ENCODE results near the gene MYL5.
"Not testable (repeated sequence)": the region's sequence is repeated elsewhere in the genome, so short reads cannot be mapped to it uniquely, and the experiment has no call there.

Gene MYL5

GRCh38 chr4:686413-687040 lies 12.2 kb downstream of the MYL5 start:
- TF ChIP-seq POLR2A (IDR thresholded peaks at IDR 0.05; ENCODE audit: low read length) (no peak), GATA1 (IDR thresholded peaks at IDR 0.05; ENCODE audit: low read depth, low read length) (no peak)
- DNase-seq: no peak

- no peak for TF ChIP-seq POLR2A (IDR thresholded peaks at IDR 0.05; ENCODE audit: low read length)
- TF ChIP-seq GATA1 (IDR thresholded peaks at IDR 0.05; ENCODE audit: low read depth, low read length): no peak
- DNase-seq: peak; percentile 59 to 77
Measured at GRCh38 chr4:687048-687970, 13.0 kb downstream of the MYL5 start.

DNA sequence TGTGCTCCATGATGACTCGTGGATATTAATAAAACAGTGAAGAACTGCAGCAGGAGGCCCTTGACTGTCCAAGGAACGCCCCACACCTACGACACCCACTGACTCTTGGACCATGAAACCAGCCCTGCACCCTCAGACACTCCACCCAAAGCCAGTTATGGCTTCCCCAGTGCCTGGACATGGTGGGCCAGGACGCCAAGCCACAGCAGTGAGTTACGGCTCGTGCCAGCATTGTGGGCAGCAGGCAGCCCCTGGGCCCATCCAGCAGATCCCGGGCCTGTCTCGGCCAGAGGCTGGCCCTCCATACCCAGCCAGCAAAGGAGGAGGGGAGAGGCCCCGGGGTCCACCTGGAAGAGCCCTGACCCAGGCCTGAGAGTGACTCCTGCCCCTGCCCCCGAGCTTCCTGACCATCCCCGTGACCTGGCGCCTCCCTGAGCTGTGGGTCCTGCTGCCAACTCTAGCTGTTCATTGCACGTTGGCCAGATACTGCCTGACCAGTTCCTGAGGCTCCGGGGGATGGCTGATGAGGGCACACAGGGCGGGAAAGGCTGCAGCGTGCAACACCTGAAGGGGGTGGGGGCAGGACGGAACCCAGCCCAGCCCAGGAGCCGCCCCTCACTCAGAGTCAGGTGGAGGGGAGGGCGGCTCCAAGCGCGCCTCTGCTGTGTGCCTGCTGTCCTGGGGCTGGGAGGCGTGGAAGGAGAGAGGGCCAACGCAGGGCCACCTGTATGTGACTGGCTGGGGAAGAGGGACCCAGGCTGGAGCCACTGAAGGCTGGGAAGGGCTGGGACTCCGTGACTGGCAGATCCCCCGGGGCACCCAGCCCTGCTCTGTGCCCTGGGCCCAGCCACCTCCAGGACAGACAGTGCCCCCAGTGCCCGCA lies 13.9 kb downstream of the MYL5 start:
- no peak for DNase-seq
- no peak for TF ChIP-seq GATA1 (IDR thresholded peaks at IDR 0.05; ENCODE audit: low read depth, low read length)
- TF ChIP-seq POLR2A (IDR thresholded peaks at IDR 0.05; ENCODE audit: low read length): no peak

DNA sequence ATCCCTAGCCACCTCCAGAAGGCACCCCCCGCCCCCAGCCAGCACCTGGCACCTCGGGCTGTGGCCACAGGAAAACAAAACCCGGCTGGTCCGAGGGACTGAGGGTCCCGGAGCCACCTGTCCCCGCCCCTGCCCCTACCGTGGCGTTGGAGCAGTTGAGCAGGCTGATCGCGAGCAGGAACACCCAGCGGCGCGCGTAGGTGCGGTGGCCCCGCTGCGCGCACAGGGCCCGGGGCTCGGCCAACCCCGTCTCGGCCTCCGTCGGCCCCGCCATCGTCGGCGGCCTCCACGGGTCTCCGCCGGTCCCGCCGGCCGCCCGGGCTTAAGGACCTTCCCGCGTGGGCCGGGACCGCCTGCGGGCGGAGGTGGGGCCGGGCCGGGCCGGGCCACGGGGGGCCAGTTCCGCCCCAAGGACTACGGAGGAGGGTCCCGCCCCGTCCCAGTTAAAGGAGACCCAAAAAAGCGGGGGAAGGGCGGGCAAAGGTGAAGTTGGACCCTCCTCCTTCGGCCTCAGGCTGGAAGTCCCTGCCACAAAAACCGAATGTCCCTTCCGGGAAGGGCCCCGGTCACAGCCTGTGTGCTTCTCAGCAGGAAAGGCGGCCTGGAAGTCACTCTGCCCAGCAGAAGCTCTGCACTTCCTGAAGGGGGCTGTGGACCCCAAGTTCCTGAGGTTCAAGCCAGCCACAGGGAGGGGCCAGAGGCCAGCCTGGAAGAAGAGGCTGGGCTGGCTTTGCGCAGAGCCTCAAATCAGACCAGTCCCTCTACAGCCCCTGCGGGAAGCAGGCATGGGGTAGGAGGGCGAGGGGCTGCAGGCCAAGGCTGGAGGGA lies 14.7 kb downstream of the MYL5 start, which contains the start of gene SLC49A3:
Gene SLC49A3 (minus strand): TSS at position 298 of the 828 bp plus-strand sequence. CDS start 24 bp downstream, at position 274.
- no peak for DNase-seq
- TF ChIP-seq GATA1 (IDR thresholded peaks at IDR 0.05; ENCODE audit: low read depth, low read length): no peak
- TF ChIP-seq POLR2A (IDR thresholded peaks at IDR 0.05; ENCODE audit: low read length): no peak

GRCh38 chr4:689723-690122 lies 15.4 kb downstream of the MYL5 start:
- no peak for DNase-seq
- TF ChIP-seq GATA1 (IDR thresholded peaks at IDR 0.05; ENCODE audit: low read depth, low read length) (no peak), POLR2A (IDR thresholded peaks at IDR 0.05; ENCODE audit: low read length) (no peak)

DNA sequence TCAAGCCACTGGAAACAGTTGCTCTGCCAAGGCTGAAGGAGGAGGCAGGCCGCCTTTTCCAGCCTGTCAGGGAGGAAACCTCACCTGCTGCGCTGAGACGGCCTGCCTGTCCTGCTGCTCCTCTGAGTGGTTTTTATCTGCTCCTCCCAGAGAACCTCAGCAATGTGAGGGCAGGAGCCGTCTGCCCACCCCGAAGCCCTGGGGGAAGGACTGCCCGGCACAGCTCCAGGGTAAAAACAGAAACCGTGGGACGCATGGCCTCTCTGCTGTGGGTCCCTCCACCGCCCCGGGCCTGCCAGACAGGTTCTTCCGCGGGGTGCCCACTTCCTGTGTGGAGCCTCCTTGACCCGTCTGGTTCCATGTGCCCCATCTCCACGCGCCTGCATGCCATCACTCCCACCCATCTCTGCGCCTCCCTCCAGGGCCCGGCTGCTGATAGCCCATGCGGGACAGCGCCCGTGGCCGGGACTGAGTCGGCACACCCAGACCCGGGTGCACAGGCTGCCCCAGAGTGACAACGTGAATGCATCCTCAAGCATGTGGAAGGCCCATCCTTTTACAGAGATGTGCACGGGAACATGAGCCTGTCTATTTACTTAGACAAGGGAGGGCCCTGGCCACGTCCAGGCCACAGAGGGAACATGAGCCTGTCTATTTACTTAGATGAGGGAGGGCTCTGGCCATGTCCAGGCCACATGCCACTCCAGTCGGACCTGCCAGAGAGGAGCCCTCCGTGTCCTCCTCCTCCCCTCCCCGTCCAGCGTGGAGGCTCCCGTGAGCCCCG lies 18.6 kb downstream of the MYL5 start:
- no peak for TF ChIP-seq GATA1 (IDR thresholded peaks at IDR 0.05; ENCODE audit: low read depth, low read length)
- TF ChIP-seq POLR2A (IDR thresholded peaks at IDR 0.05; ENCODE audit: low read length): no peak
- DNase-seq: no peak

DNA sequence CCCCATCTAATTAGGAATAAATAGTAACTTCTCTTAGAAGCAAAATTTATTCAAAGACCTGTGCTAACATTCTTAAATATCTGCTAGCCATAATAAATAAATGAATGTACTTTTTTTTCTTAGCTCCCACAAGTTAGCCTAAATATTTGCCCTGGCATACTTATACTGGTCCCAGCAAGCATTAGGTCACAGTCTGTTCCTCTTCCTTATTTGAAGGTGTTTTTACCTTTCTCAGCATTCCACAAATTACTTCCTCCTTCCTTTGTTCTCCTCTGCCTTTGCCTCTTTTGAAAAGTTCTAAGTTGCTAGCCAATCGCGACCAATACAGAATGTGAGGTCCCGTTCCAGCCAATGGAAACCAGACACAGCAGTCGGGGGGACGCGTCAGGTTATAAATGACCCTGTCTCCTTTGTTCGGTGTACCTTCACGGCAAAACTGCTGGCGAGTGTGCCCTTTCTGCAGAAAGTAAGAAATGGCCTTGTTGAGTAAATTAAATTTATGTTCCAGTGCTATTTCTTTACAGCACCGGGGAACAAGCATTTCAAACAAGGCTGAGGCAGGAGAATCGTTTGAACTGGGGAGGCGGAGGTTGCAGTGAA lies 20.1 kb downstream of the MYL5 start:
- not testable (repeated sequence) for DNase-seq

GRCh38 chr4:699816-700580 lies 25.7 kb downstream of the MYL5 start:
- DNase-seq: no peak
- TF ChIP-seq POLR2A (IDR thresholded peaks at IDR 0.05; ENCODE audit: low read length) (no peak), GATA1 (IDR thresholded peaks at IDR 0.05; ENCODE audit: low read depth, low read length) (no peak)

- TF ChIP-seq POLR2A (IDR thresholded peaks at IDR 0.05; ENCODE audit: low read length) (no peak), GATA1 (IDR thresholded peaks at IDR 0.05; ENCODE audit: low read depth, low read length) (no peak)
- DNase-seq: no peak
Measured at GRCh38 chr4:700587-701264, 26.4 kb downstream of the MYL5 start.

GRCh38 chr4:702618-703048 lies 28.3 kb downstream of the MYL5 start:
- TF ChIP-seq POLR2A (IDR thresholded peaks at IDR 0.05; ENCODE audit: low read length) (no peak), GATA1 (IDR thresholded peaks at IDR 0.05; ENCODE audit: low read depth, low read length) (no peak)

More at GRCh38 chr4:702618-703048, 28.3 kb downstream of the MYL5 start:
- DNase-seq: peak; percentile 49 to 60

Data from erythroblast (primary cell).